ENCODE results near the gene LAD1.

LAD1 gene

GRCh38 chr1:201364808-201365105 lies 34.4 kb downstream of the LAD1 start:
- no peaks in the 10 kb centered on the region for H3K9me3 ChIP-seq (ENCODE audit: control insufficient read depth in 2 of 2, low read length in 2 of 2)
- H3K4me3 ChIP-seq (ENCODE audit: low read length in 2 of 2): no peak overlapping the region
- no peak overlapping the region for H3K9ac ChIP-seq (ENCODE audit: low read length in 2 of 2)
- peaks cover 4 to 6% of the 10 kb centered on the region in 2 donors for H3K27me3 ChIP-seq (ENCODE audit: control insufficient read depth in 1 of 2, insufficient read depth in 2 of 2, low read length in 2 of 2)
- no peak overlapping the region for H3K27ac ChIP-seq (ENCODE audit: low read length)
- H3K36me3 ChIP-seq (ENCODE audit: control insufficient read depth in 2 of 2, insufficient read depth in 2 of 2, low read length in 2 of 2): no peaks in the 10 kb centered on the region
- H3K4me1 ChIP-seq (ENCODE audit: control insufficient read depth, insufficient read depth, low read length): no peaks in the 10 kb centered on the region

- no peak overlapping the region for H3K4me3 ChIP-seq (ENCODE audit: low read length in 2 of 2)
- no peak overlapping the region for H3K27ac ChIP-seq (ENCODE audit: low read length)
- H3K4me1 ChIP-seq (ENCODE audit: control insufficient read depth, insufficient read depth, low read length): no peaks in the 10 kb centered on the region
- no peaks in the 10 kb centered on the region for H3K9me3 ChIP-seq (ENCODE audit: control insufficient read depth in 2 of 2, low read length in 2 of 2)
- H3K27me3 ChIP-seq (ENCODE audit: control insufficient read depth in 1 of 2, insufficient read depth in 2 of 2, low read length in 2 of 2): peaks cover 0 to 2% of the 10 kb centered on the region in 2 donors
- H3K9ac ChIP-seq (ENCODE audit: low read length in 2 of 2): no peak overlapping the region
- H3K36me3 ChIP-seq (ENCODE audit: control insufficient read depth in 2 of 2, insufficient read depth in 2 of 2, low read length in 2 of 2): no peaks in the 10 kb centered on the region
Observed at GRCh38 chr1:201363467-201363866, 35.7 kb downstream of the LAD1 start.

- H3K27ac ChIP-seq (ENCODE audit: low read length): no peak overlapping the region
- H3K9me3 ChIP-seq (ENCODE audit: control insufficient read depth in 2 of 2, low read length in 2 of 2): no peaks in the 10 kb centered on the region
- H3K4me1 ChIP-seq (ENCODE audit: control insufficient read depth, insufficient read depth, low read length): no peaks in the 10 kb centered on the region
- no peak overlapping the region for H3K4me3 ChIP-seq (ENCODE audit: low read length in 2 of 2)
- no peaks in the 10 kb centered on the region for H3K36me3 ChIP-seq (ENCODE audit: control insufficient read depth in 2 of 2, insufficient read depth in 2 of 2, low read length in 2 of 2)
- H3K9ac ChIP-seq (ENCODE audit: low read length in 2 of 2): no peak overlapping the region
- peaks cover 0 to 2% of the 10 kb centered on the region in 2 donors for H3K27me3 ChIP-seq (ENCODE audit: control insufficient read depth in 1 of 2, insufficient read depth in 2 of 2, low read length in 2 of 2)
Observed at GRCh38 chr1:201362906-201363305, 36.2 kb downstream of the LAD1 start.

GRCh38 chr1:201361652-201362504 lies 37.2 kb downstream of the LAD1 start:
- H3K4me1 ChIP-seq (ENCODE audit: control insufficient read depth, insufficient read depth, low read length): no peaks in the 10 kb centered on the region
- peaks cover 0 to under 1% of the 10 kb centered on the region in 2 donors for H3K27me3 ChIP-seq (ENCODE audit: control insufficient read depth in 1 of 2, insufficient read depth in 2 of 2, low read length in 2 of 2)
- H3K9ac ChIP-seq (ENCODE audit: low read length in 2 of 2): no peak overlapping the region
- no peak overlapping the region for H3K4me3 ChIP-seq (ENCODE audit: low read length in 2 of 2)
- H3K9me3 ChIP-seq (ENCODE audit: control insufficient read depth in 2 of 2, low read length in 2 of 2): no peaks in the 10 kb centered on the region
- no peaks in the 10 kb centered on the region for H3K36me3 ChIP-seq (ENCODE audit: control insufficient read depth in 2 of 2, insufficient read depth in 2 of 2, low read length in 2 of 2)
- H3K27ac ChIP-seq (ENCODE audit: low read length): no peak overlapping the region

- Histone ChIP-seq H3K27me3 (ENCODE audit: control insufficient read depth in 1 of 2, insufficient read depth in 2 of 2, low read length in 2 of 2) (no peaks in the 10 kb centered on the region), H3K36me3 (ENCODE audit: control insufficient read depth in 2 of 2, insufficient read depth in 2 of 2, low read length in 2 of 2) (no peaks in the 10 kb centered on the region), H3K27ac (ENCODE audit: low read length) (no peak overlapping the region), H3K9ac (ENCODE audit: low read length in 2 of 2) (no peak overlapping the region), H3K4me1 (ENCODE audit: control insufficient read depth, insufficient read depth, low read length) (no peaks in the 10 kb centered on the region), H3K4me3 (ENCODE audit: low read length in 2 of 2) (no peak overlapping the region), H3K9me3 (ENCODE audit: control insufficient read depth in 2 of 2, low read length in 2 of 2) (no peaks in the 10 kb centered on the region)
Observed at GRCh38 chr1:201360901-201361651, 38.0 kb downstream of the LAD1 start.

GRCh38 chr1:201360486-201360885 lies 38.6 kb downstream of the LAD1 start:
- no peaks in the 10 kb centered on the region for H3K36me3 ChIP-seq (ENCODE audit: control insufficient read depth in 2 of 2, insufficient read depth in 2 of 2, low read length in 2 of 2)
- no peaks in the 10 kb centered on the region for H3K4me1 ChIP-seq (ENCODE audit: control insufficient read depth, insufficient read depth, low read length)
- no peak overlapping the region for H3K9ac ChIP-seq (ENCODE audit: low read length in 2 of 2)
- no peaks in the 10 kb centered on the region for H3K9me3 ChIP-seq (ENCODE audit: control insufficient read depth in 2 of 2, low read length in 2 of 2)
- no peak overlapping the region for H3K27ac ChIP-seq (ENCODE audit: low read length)
- no peaks in the 10 kb centered on the region for H3K27me3 ChIP-seq (ENCODE audit: control insufficient read depth in 1 of 2, insufficient read depth in 2 of 2, low read length in 2 of 2)
- no peak overlapping the region for H3K4me3 ChIP-seq (ENCODE audit: low read length in 2 of 2)

GRCh38 chr1:201359873-201360210 lies 39.3 kb downstream of the LAD1 start:
- Histone ChIP-seq H3K27me3 (ENCODE audit: control insufficient read depth in 1 of 2, insufficient read depth in 2 of 2, low read length in 2 of 2) (no peaks in the 10 kb centered on the region), H3K4me1 (ENCODE audit: control insufficient read depth, insufficient read depth, low read length) (no peaks in the 10 kb centered on the region), H3K9me3 (ENCODE audit: control insufficient read depth in 2 of 2, low read length in 2 of 2) (no peaks in the 10 kb centered on the region), H3K27ac (ENCODE audit: low read length) (no peak overlapping the region), H3K9ac (ENCODE audit: low read length in 2 of 2) (no peak overlapping the region), H3K4me3 (ENCODE audit: low read length in 2 of 2) (no peak overlapping the region), H3K36me3 (ENCODE audit: control insufficient read depth in 2 of 2, insufficient read depth in 2 of 2, low read length in 2 of 2) (no peaks in the 10 kb centered on the region)

- no peak overlapping the region for H3K9ac ChIP-seq (ENCODE audit: low read length in 2 of 2)
- H3K36me3 ChIP-seq (ENCODE audit: control insufficient read depth in 2 of 2, insufficient read depth in 2 of 2, low read length in 2 of 2): no peaks in the 10 kb centered on the region
- H3K27ac ChIP-seq (ENCODE audit: low read length): no peak overlapping the region
- no peaks in the 10 kb centered on the region for H3K27me3 ChIP-seq (ENCODE audit: control insufficient read depth in 1 of 2, insufficient read depth in 2 of 2, low read length in 2 of 2)
- no peaks in the 10 kb centered on the region for H3K4me1 ChIP-seq (ENCODE audit: control insufficient read depth, insufficient read depth, low read length)
- no peak overlapping the region for H3K4me3 ChIP-seq (ENCODE audit: low read length in 2 of 2)
- no peaks in the 10 kb centered on the region for H3K9me3 ChIP-seq (ENCODE audit: control insufficient read depth in 2 of 2, low read length in 2 of 2)
Observed at GRCh38 chr1:201359031-201359872, 39.9 kb downstream of the LAD1 start.

GRCh38 chr1:201358596-201358995 lies 40.5 kb downstream of the LAD1 start:
- Histone ChIP-seq H3K9me3 (ENCODE audit: control insufficient read depth in 2 of 2, low read length in 2 of 2) (no peaks in the 10 kb centered on the region), H3K4me3 (ENCODE audit: low read length in 2 of 2) (no peak overlapping the region), H3K36me3 (ENCODE audit: control insufficient read depth in 2 of 2, insufficient read depth in 2 of 2, low read length in 2 of 2) (no peaks in the 10 kb centered on the region), H3K27ac (ENCODE audit: low read length) (no peak overlapping the region), H3K4me1 (ENCODE audit: control insufficient read depth, insufficient read depth, low read length) (no peaks in the 10 kb centered on the region), H3K9ac (ENCODE audit: low read length in 2 of 2) (no peak overlapping the region), H3K27me3 (ENCODE audit: control insufficient read depth in 1 of 2, insufficient read depth in 2 of 2, low read length in 2 of 2) (peaks cover 0 to under 1% of the 10 kb centered on the region in 2 donors)

GRCh38 chr1:201357636-201358348 lies 41.3 kb downstream of the LAD1 start:
- Histone ChIP-seq H3K4me3 (ENCODE audit: low read length in 2 of 2) (no peak overlapping the region), H3K9ac (ENCODE audit: low read length in 2 of 2) (no peak overlapping the region), H3K9me3 (ENCODE audit: control insufficient read depth in 2 of 2, low read length in 2 of 2) (no peaks in the 10 kb centered on the region), H3K27me3 (ENCODE audit: control insufficient read depth in 1 of 2, insufficient read depth in 2 of 2, low read length in 2 of 2) (peaks cover 0 to 8% of the 10 kb centered on the region in 2 donors), H3K36me3 (ENCODE audit: control insufficient read depth in 2 of 2, insufficient read depth in 2 of 2, low read length in 2 of 2) (no peaks in the 10 kb centered on the region), H3K27ac (ENCODE audit: low read length) (no peak overlapping the region), H3K4me1 (ENCODE audit: control insufficient read depth, insufficient read depth, low read length) (no peaks in the 10 kb centered on the region)

Data from stomach smooth muscle (tissue), 2 donors.